C4-2B (cell line): ENCODE data around the gene KRTAP16-1.
"Not testable (repeated sequence)": the region's sequence is repeated elsewhere in the genome, so short reads cannot be mapped to it uniquely, and the experiment has no call there.

ENCODE experiments used
- CTCF ChIP-seq: fragments of 450-650 bp; conservative IDR thresholded peaks from 2 replicates; pipeline ENCODE4 v1.5.1; 2017; ENCODE audit warnings: mild to moderate bottlenecking
- ZFX ChIP-seq: fragments of 450-650 bp; IDR thresholded peaks from 2 replicates; pipeline ENCODE4 v1.6.1; 2017

GRCh38 chr17:41271323-41271722, 37.8 kb downstream of the KRTAP16-1 start:
- TF ChIP-seq CTCF, ZFX: not testable (repeated sequence)
